Vagina (tissue), 2 donors: ENCODE measurements around the gene PNMT. TPM values are rescaled to one million over a fixed set of nuclear protein-coding genes. Genes with fewer than 3 reads are reported as not detected.

ENCODE experiments used
- DNase-seq, 2 donors: peaks; one replicate each; pipeline ENCODE4 v3.0.0-alpha.2; 2017; ENCODE audit errors: extremely low spot score in 2 of 2
- H3K27ac ChIP-seq: fragments of 200-600 bp; sonication (generic); one replicate; pipeline ENCODE4 v1.5.1; 2019
- H3K27me3 ChIP-seq: fragments of 200-600 bp; sonication (generic); one replicate; pipeline ENCODE4 v1.5.1; 2019
- H3K36me3 ChIP-seq, 2 donors: fragments of 200-600 bp; sonication (generic); one replicate each; pipeline ENCODE4 v1.5.1; 2017 to 2019
- H3K4me1 ChIP-seq: fragments of 200-600 bp; sonication (generic); one replicate; pipeline ENCODE4 v1.5.1; 2019
- H3K4me3 ChIP-seq, 2 donors: fragments of 200-600 bp; sonication (generic); 1 replicate in 1 of 2; 2 replicates in 1 of 2; pipeline ENCODE4 v1.5.1; 2016 to 2019
- H3K9me3 ChIP-seq: fragments of 200-600 bp; sonication (generic); one replicate; pipeline ENCODE4 v1.5.1; 2019
- CTCF ChIP-seq, 3 experiments: fragments of 450-650 bp in 2 of 3; fragments of 200-600 bp in 1 of 3; sonication (generic) in 1 of 3; IDR thresholded peaks; one replicate each; pipeline ENCODE4 v1.5.1; 2017 to 2019; ENCODE audit warnings: antibody characterized with exemption in 3 of 3, mild to moderate bottlenecking in 2 of 3, moderate library complexity in 2 of 3
- POLR2A ChIP-seq, 2 donors: fragments of 450-650 bp; IDR thresholded peaks; one replicate each; pipeline ENCODE4 v1.6.1; 2017; ENCODE audit warnings: antibody characterized with exemption in 2 of 2, mild to moderate bottlenecking in 2 of 2, moderate library complexity in 2 of 2
- POLR2AphosphoS5 ChIP-seq, 2 donors: sonication (generic); formaldehyde crosslinking; IDR thresholded peaks; one replicate each; pipeline ENCODE4 v1.9.0; 2017; ENCODE audit warnings: antibody characterized with exemption in 2 of 2, mild to moderate bottlenecking in 2 of 2, low read depth in 1 of 2; ENCODE audit not compliant: insufficient read depth in 1 of 2
- intact Hi-C: fragments of 100-400 bp; cut with DNase I; formaldehyde crosslinking; loops from one replicate; pipeline ENCODE4 v1.15.1; 2023
- total RNA-seq: library from RNA; depleted of rRNA; stranded (reverse); fragments of >200 nt; gene quantifications from one replicate; pipeline ENCODE4 v1.2.3, GENCODE V29; 2016

PNMT gene
- total RNA-seq, 1 donor from 2014 or later: 5.6 TPM

DNA sequence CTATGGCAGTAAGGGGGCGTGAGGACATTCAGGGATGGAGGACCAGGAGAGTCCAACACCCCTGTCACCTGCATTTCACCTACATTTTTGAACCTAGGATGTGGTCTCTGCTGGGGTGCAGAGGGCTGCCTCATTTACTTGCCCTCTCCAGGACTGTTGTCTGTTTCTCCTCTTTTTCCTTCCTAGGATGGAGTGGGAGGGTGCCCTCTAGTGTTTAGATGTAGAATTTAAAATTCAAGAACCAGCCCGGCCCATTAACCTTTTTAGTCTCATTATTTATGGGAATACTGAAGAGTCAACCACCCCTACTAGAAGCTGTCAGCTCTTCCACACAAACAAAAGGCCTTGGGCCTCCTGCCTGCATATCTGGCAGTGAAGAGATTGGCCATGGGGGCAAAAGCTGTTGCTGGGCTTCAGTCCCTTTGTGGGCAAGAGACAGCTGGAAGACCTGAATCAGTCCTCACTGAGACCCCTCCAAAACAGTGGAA is 33.8 kb upstream of the PNMT start:
- Histone ChIP-seq H3K4me1 (peaks cover 37% of the 10 kb centered on the region), H3K27me3 (no peaks in the 10 kb centered on the region), H3K9me3 (no peaks in the 10 kb centered on the region), H3K36me3 (no peaks in the 10 kb centered on the region), H3K4me3 (no peak overlapping the region), H3K27ac (no peak overlapping the region)
- intact Hi-C loops: loop anchor here (5.0 kb wide), 1 partner anchor 33 kb away; the partner anchor contains the start of genes PNMT and TCAP
- TF ChIP-seq CTCF (IDR thresholded peaks at IDR 0.05): peak; percentile 41 to 65 (median 60)
- TF ChIP-seq POLR2AphosphoS5 (IDR thresholded peaks at IDR 0.05; ENCODE audit: insufficient read depth in 1 of 2, low read depth in 1 of 2): no peak
- DNase-seq: no peak

DNA sequence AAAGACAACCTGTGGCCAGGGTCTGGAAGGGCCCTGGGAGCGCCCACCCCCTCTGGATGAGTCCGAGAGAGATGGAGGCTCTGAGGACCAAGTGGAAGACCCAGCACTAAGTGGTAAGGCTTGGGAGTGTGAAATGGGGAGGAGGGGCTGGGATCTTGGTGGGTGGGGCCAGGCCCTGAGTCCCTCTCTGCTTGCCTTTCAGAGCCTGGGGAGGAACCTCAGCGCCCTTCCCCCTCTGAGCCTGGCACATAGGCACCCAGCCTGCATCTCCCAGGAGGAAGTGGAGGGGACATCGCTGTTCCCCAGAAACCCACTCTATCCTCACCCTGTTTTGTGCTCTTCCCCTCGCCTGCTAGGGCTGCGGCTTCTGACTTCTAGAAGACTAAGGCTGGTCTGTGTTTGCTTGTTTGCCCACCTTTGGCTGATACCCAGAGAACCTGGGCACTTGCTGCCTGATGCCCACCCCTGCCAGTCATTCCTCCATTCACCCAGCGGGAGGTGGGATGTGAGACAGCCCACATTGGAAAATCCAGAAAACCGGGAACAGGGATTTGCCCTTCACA is 32.6 kb upstream of the PNMT start:
- no peaks in the 10 kb centered on the region for H3K9me3 ChIP-seq
- H3K27ac ChIP-seq: peak overlapping the region; percentile 92
- peaks cover 50% of the 10 kb centered on the region for H3K4me1 ChIP-seq
- no peaks in the 10 kb centered on the region for H3K36me3 ChIP-seq
- no peaks in the 10 kb centered on the region for H3K27me3 ChIP-seq
- no peak for DNase-seq
- no peak overlapping the region for H3K4me3 ChIP-seq
- TF ChIP-seq CTCF (IDR thresholded peaks at IDR 0.05): no peak
- TF ChIP-seq POLR2AphosphoS5 (IDR thresholded peaks at IDR 0.05; ENCODE audit: insufficient read depth in 1 of 2, low read depth in 1 of 2): no peak
- TF ChIP-seq POLR2A (IDR thresholded peaks at IDR 0.05): no peak
- intact Hi-C loops: no loop called here

DNA sequence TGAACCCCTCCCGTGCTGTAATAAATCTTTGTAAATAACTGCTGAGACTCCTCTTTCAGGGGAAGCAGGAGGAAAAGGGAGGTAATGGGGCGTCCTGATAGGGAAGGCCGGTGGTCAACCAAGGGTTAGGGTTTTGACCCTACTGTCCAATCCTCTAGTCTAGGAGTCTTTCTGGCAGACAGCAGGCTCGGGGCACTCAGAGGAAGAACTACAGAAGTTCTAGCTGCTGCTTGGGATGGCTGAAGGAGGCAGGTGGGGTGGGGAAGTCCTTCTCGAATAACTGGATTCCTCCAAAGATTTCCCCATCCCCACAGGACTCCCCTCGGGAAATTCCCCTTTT is 31.7 kb upstream of the PNMT start:
- no peak for TF ChIP-seq POLR2A (IDR thresholded peaks at IDR 0.05)
- no peak for TF ChIP-seq POLR2AphosphoS5 (IDR thresholded peaks at IDR 0.05; ENCODE audit: insufficient read depth in 1 of 2, low read depth in 1 of 2)
- no peak for TF ChIP-seq CTCF (IDR thresholded peaks at IDR 0.05)
- Histone ChIP-seq H3K27ac (peak overlapping the region; percentile 92), H3K4me3 (peak overlapping the region; percentile 81 to 97), H3K36me3 (no peaks in the 10 kb centered on the region), H3K4me1 (peaks cover 56% of the 10 kb centered on the region), H3K9me3 (no peaks in the 10 kb centered on the region), H3K27me3 (no peaks in the 10 kb centered on the region)
- no peak for DNase-seq
- intact Hi-C loops: no loop called here

GRCh38 chr17:39636927-39637736 is 31.1 kb upstream of the PNMT start, which contains the start of gene STARD3:
Gene STARD3, plus strand, starts transcription at chr17:39637144. Its CDS starts 16,388 bp downstream, at chr17:39653532.
- intact Hi-C loops: no loop called here

More at GRCh38 chr17:39636927-39637736, 31.1 kb upstream of the PNMT start, which contains the start of gene STARD3:
- DNase-seq: no peak
- H3K27me3 ChIP-seq: no peaks in the 10 kb centered on the region
- peak in 1 of 2 donors; percentile 30 for TF ChIP-seq POLR2A (IDR thresholded peaks at IDR 0.05)
- TF ChIP-seq CTCF (IDR thresholded peaks at IDR 0.05): peak in 2 of 3 experiments; percentile 18 to 48
- TF ChIP-seq POLR2AphosphoS5 (IDR thresholded peaks at IDR 0.05; ENCODE audit: insufficient read depth in 1 of 2, low read depth in 1 of 2): peak; percentile 84 to 85
- no peaks in the 10 kb centered on the region for H3K9me3 ChIP-seq
- peaks cover 60% of the 10 kb centered on the region for H3K4me1 ChIP-seq
- H3K4me3 ChIP-seq: peak within 1 kb of the TSS; percentile 81 to 97
- no peaks in the 10 kb centered on the region for H3K36me3 ChIP-seq
- H3K27ac ChIP-seq: peak within 1 kb of the TSS; percentile 92
